Thyroid gland (tissue), 4 donors: Measurements from ENCODE around the gene NOL8.

ENCODE experiments used
- CTCF ChIP-seq, 6 experiments: fragments of 200-600 bp in 3 of 6; fragments of 450-650 bp in 3 of 6; sonication (generic) in 3 of 6; IDR thresholded peaks; one replicate each; pipeline ENCODE4 v1.5.1; 2016 to 2019; ENCODE audit warnings: antibody characterized with exemption in 6 of 6, mild to moderate bottlenecking in 2 of 6, inconsistent platforms in 1 of 6, moderate library complexity in 1 of 6
- POLR2A ChIP-seq, 2 donors: fragments of 450-650 bp; IDR thresholded peaks; one replicate each; pipeline ENCODE4 v1.6.1; 2017; ENCODE audit warnings: antibody characterized with exemption in 2 of 2, mild to moderate bottlenecking in 2 of 2, moderate library complexity in 1 of 2

GRCh38 chr9:92275541-92275940 lies 49.6 kb downstream of the NOL8 start:
- TF ChIP-seq CTCF (IDR thresholded peaks at IDR 0.05) (no peak), POLR2A (IDR thresholded peaks at IDR 0.05) (no peak)
